OCI-M2 (cell line): ENCODE results near the gene OPN4.

ENCODE experiments used
- DNase-seq: peaks from one replicate; lab custom pipeline; 2025; ENCODE audit not compliant: unreplicated experiment; lab: John Stamatoyannopoulos, UW

OPN4 gene

GRCh38 chr10:86698207-86698940, 44.0 kb downstream of the OPN4 start:
- no peak for DNase-seq

GRCh38 chr10:86699125-86699524, 44.8 kb downstream of the OPN4 start:
- DNase-seq: no peak

GRCh38 chr10:86699541-86699940, 45.2 kb downstream of the OPN4 start:
- DNase-seq: no peak

- DNase-seq: no peak
Observed at GRCh38 chr10:86699991-86700840, 45.9 kb downstream of the OPN4 start.

- no peak for DNase-seq
Observed at GRCh38 chr10:86700851-86701617, 46.7 kb downstream of the OPN4 start.

- DNase-seq: no peak
Observed at GRCh38 chr10:86703176-86703575, 48.8 kb downstream of the OPN4 start.

GRCh38 chr10:86705139-86705538, 50.8 kb downstream of the OPN4 start:
- DNase-seq: no peak

- no peak for DNase-seq
Observed at GRCh38 chr10:86705905-86706304, 51.6 kb downstream of the OPN4 start.

GRCh38 chr10:86706401-86706841, 52.1 kb downstream of the OPN4 start:
- no peak for DNase-seq

- no peak for DNase-seq
Observed at GRCh38 chr10:86706977-86707376, 52.6 kb downstream of the OPN4 start.

GRCh38 chr10:86707505-86707904, 53.2 kb downstream of the OPN4 start:
- DNase-seq: no peak

- no peak for DNase-seq
Observed at GRCh38 chr10:86708068-86708782, 53.9 kb downstream of the OPN4 start.

GRCh38 chr10:86708783-86709380, 54.5 kb downstream of the OPN4 start:
- no peak for DNase-seq

- no peak for DNase-seq
Observed at GRCh38 chr10:86709396-86710185, 55.2 kb downstream of the OPN4 start.

GRCh38 chr10:86710987-86711512, 56.7 kb downstream of the OPN4 start:
- peak; percentile 8 for DNase-seq

- DNase-seq: no peak
Observed at GRCh38 chr10:86711513-86712316, 57.4 kb downstream of the OPN4 start.

GRCh38 chr10:86712317-86712707, 58.0 kb downstream of the OPN4 start:
- no peak for DNase-seq

- no peak for DNase-seq
Observed at GRCh38 chr10:86715156-86715795, 60.9 kb downstream of the OPN4 start.
